Kidney (tissue), 14 donors: ENCODE results near the gene ING4. TPM values are rescaled to one million over a fixed set of nuclear protein-coding genes. Genes with fewer than 3 reads are reported as not detected.

Experiments
- DNase-seq, 5 donors: peaks; one replicate each; pipeline ENCODE4 v3.0.0-alpha.2; 2013 to 2020
- FAIRE-seq: peaks from 2 replicates; lab custom pipeline; 2012; peaks lifted over from hg19 to GRCh38; lab: Jason Lieb, UNC
- H3K27ac ChIP-seq, 2 donors: one replicate each; pipeline ENCODE4 v1.7.0; 2013; ENCODE audit warnings: low read depth in 2 of 2, low read length in 2 of 2, inconsistent platforms in 1 of 2
- H3K27me3 ChIP-seq: one replicate; pipeline ENCODE4 v1.7.1; 2013; ENCODE audit warnings: low read length, inconsistent platforms; ENCODE audit not compliant: control insufficient read depth, insufficient read depth
- H3K36me3 ChIP-seq, 3 donors: one replicate each; pipeline versions ENCODE4 v1.7.0 to v1.7.1; 2013; ENCODE audit warnings: low read length in 3 of 3, control low read depth in 1 of 3, inconsistent platforms in 1 of 3; ENCODE audit not compliant: insufficient read depth in 3 of 3, control insufficient read depth in 2 of 3
- H3K4me1 ChIP-seq, 3 donors: one replicate each; pipeline versions ENCODE4 v1.7.0 to v1.7.1; 2013; ENCODE audit warnings: low read length in 3 of 3, inconsistent platforms in 1 of 3, low read depth in 1 of 3; ENCODE audit not compliant: control insufficient read depth in 2 of 3, insufficient read depth in 2 of 3
- H3K4me3 ChIP-seq, 3 donors: one replicate each; pipeline versions ENCODE4 v1.7.0 to v1.8.1; 2013; ENCODE audit warnings: low read length in 3 of 3, control low read depth in 1 of 3, inconsistent platforms in 1 of 3
- H3K9ac ChIP-seq, 3 donors: one replicate each; pipeline versions ENCODE4 v1.7.0 to v1.7.1; 2013; ENCODE audit warnings: low read length in 3 of 3, control low read depth in 1 of 3, inconsistent platforms in 1 of 3
- H3K9me3 ChIP-seq, 3 donors: one replicate each; pipeline versions ENCODE4 v1.7.0 to v1.7.1; 2013; ENCODE audit warnings: low read length in 3 of 3, control low read depth in 1 of 3, inconsistent platforms in 1 of 3; ENCODE audit not compliant: control insufficient read depth in 2 of 3, insufficient read depth in 1 of 3
- intact Hi-C: fragments of 100-400 bp; cut with DNase I; formaldehyde crosslinking; loops from one replicate; pipeline ENCODE4 v1.11.1; 2022
- polyA plus RNA-seq: library from polyadenylated mRNA; stranded (reverse); fragments of 350-450 nt; fragmentation: Illumina TruSeq; extraction: RNeasy Lipid Tissue Mini Kit (QIAGEN cat#74804); gene quantifications from one replicate; pipeline ENCODE4 v1.2.3, GENCODE V29; 2014; ENCODE audit warnings: low read depth, low replicate concordance; ENCODE audit not compliant: insufficient read depth
- total RNA-seq: library from RNA; stranded (reverse); fragmentation: NEBNext Ultra II Directional; extraction: Animal tissue kit (Norgen Biotek cat#: 25700); gene quantifications from one replicate; pipeline ENCODE4 v1.2.1, GENCODE V29; 2021
- TF ChIP-seq, protein P1 (sequence below): IDR thresholded peaks from 3 replicates; pipeline ENCODE4 v1.5.1; 2012; ENCODE audit warnings: mild to moderate bottlenecking, moderate library complexity, borderline replicate concordance; ENCODE audit not compliant: insufficient read depth; ENCODE audit errors: extremely low read depth
- donor health status: control.
- donor health status: control.
- donor health status: control.
- donor health status: control.
- donor health status: control.
- donor health status: DM: yes; HTN: yes; CAD: no.
- donor health status: Normal renal cell carcinoma (clear cell type).

ING4 gene
- total and polyA plus RNA-seq, 2 donors from 2014 or later, result 42.6 to 56.0 TPM

- Histone ChIP-seq H3K4me3 (no peak overlapping the region), H3K27ac (no peak overlapping the region), H3K27me3 (no peaks in the 10 kb centered on the region), H3K36me3 (peaks cover 25 to 48% (median 40%) of the 10 kb centered on the region in 3 donors), H3K9me3 (no peaks in the 10 kb centered on the region), H3K4me1 (peaks cover 3 to 23% (median 15%) of the 10 kb centered on the region in 3 donors), H3K9ac (no peak overlapping the region)
- TF ChIP-seq, protein P1, sequence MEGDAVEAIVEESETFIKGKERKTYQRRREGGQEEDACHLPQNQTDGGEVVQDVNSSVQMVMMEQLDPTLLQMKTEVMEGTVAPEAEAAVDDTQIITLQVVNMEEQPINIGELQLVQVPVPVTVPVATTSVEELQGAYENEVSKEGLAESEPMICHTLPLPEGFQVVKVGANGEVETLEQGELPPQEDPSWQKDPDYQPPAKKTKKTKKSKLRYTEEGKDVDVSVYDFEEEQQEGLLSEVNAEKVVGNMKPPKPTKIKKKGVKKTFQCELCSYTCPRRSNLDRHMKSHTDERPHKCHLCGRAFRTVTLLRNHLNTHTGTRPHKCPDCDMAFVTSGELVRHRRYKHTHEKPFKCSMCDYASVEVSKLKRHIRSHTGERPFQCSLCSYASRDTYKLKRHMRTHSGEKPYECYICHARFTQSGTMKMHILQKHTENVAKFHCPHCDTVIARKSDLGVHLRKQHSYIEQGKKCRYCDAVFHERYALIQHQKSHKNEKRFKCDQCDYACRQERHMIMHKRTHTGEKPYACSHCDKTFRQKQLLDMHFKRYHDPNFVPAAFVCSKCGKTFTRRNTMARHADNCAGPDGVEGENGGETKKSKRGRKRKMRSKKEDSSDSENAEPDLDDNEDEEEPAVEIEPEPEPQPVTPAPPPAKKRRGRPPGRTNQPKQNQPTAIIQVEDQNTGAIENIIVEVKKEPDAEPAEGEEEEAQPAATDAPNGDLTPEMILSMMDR, result no peak
- no peak for DNase-seq
- FAIRE-seq, result no peak
- intact Hi-C loops, result no loop called here
These were observed 60.4 kb downstream of the ING4 start for GRCh38 chr12:6602526-6602925.

Other genes with a start within 250 kb of the ING4 start
- 6.6 TPM for gene CD27, start 218.2 kb downstream of the ING4 start, total RNA-seq
- not detected for gene CD27, start 218.2 kb downstream of the ING4 start, polyA plus RNA-seq
- gene TAPBPL, start 211.1 kb downstream of the ING4 start, total RNA-seq, result 44.7 TPM
- gene TAPBPL, start 211.1 kb downstream of the ING4 start, polyA plus RNA-seq, result 34.5 TPM
- gene VAMP1, start 192.4 kb downstream of the ING4 start, total RNA-seq, result 13.2 TPM
- gene VAMP1, start 192.4 kb downstream of the ING4 start, polyA plus RNA-seq, result 4.9 TPM
- gene MRPL51, start 169.9 kb downstream of the ING4 start, total RNA-seq, result 132 TPM
- gene MRPL51, start 169.9 kb downstream of the ING4 start, polyA plus RNA-seq, result 268 TPM
- gene NCAPD2, start 169.0 kb downstream of the ING4 start, total RNA-seq, result 23.4 TPM
- 4.5 TPM for gene NCAPD2, start 169.0 kb downstream of the ING4 start, polyA plus RNA-seq
- gene GAPDH, start 128.6 kb downstream of the ING4 start, total RNA-seq, result 1,501 TPM
- 4,871 TPM for gene GAPDH, start 128.6 kb downstream of the ING4 start, polyA plus RNA-seq
- 21.5 TPM for gene IFFO1, start 107.1 kb downstream of the ING4 start, total RNA-seq
- 11.5 TPM for gene IFFO1, start 107.1 kb downstream of the ING4 start, polyA plus RNA-seq
- 29.7 TPM for gene NOP2, start 94.8 kb downstream of the ING4 start, total RNA-seq
- 12.2 TPM for gene NOP2, start 94.8 kb downstream of the ING4 start, polyA plus RNA-seq
- 224 TPM for gene CHD4, start 55.7 kb downstream of the ING4 start, total RNA-seq
- 109 TPM for gene CHD4, start 55.7 kb downstream of the ING4 start, polyA plus RNA-seq
- 4.9 TPM for gene LPAR5, start 27.2 kb downstream of the ING4 start, total RNA-seq
- gene LPAR5, start 27.2 kb downstream of the ING4 start, polyA plus RNA-seq, result 0.97 TPM
- gene ACRBP, start 15.7 kb downstream of the ING4 start, total RNA-seq, result 3.4 TPM
- gene ACRBP, start 15.7 kb downstream of the ING4 start, polyA plus RNA-seq, result 2.1 TPM
- 51.6 TPM for gene ZNF384, start 26.3 kb upstream of the ING4 start, total RNA-seq
- 19.7 TPM for gene ZNF384, start 26.3 kb upstream of the ING4 start, polyA plus RNA-seq
- gene PIANP, start 37.7 kb upstream of the ING4 start, total RNA-seq, result 0.63 TPM
- 0.45 TPM for gene PIANP, start 37.7 kb upstream of the ING4 start, polyA plus RNA-seq
- 71.9 TPM for gene COPS7A, start 60.9 kb upstream of the ING4 start, total RNA-seq
- gene COPS7A, start 60.9 kb upstream of the ING4 start, polyA plus RNA-seq, result 94.1 TPM
- 141 TPM for gene MLF2, start 90.0 kb upstream of the ING4 start, total RNA-seq
- gene MLF2, start 90.0 kb upstream of the ING4 start, polyA plus RNA-seq, result 289 TPM
- gene PTMS, start 103.2 kb upstream of the ING4 start, total RNA-seq, result 269 TPM
- gene PTMS, start 103.2 kb upstream of the ING4 start, polyA plus RNA-seq, result 590 TPM
- gene LAG3, start 109.4 kb upstream of the ING4 start, total RNA-seq, result 1.3 TPM
- not detected for gene LAG3, start 109.4 kb upstream of the ING4 start, polyA plus RNA-seq
- 38.1 TPM for gene CD4, start 126.4 kb upstream of the ING4 start, total RNA-seq
- 12.2 TPM for gene CD4, start 126.4 kb upstream of the ING4 start, polyA plus RNA-seq
- gene GPR162, start 158.7 kb upstream of the ING4 start, total RNA-seq, result 5.0 TPM
- 9.8 TPM for gene GPR162, start 158.7 kb upstream of the ING4 start, polyA plus RNA-seq
- 17.0 TPM for gene P3H3, start 165.3 kb upstream of the ING4 start, total RNA-seq
- 18.5 TPM for gene P3H3, start 165.3 kb upstream of the ING4 start, polyA plus RNA-seq
- 2.6 TPM for gene GNB3, start 177.8 kb upstream of the ING4 start, total RNA-seq
- gene GNB3, start 177.8 kb upstream of the ING4 start, polyA plus RNA-seq, result 1.4 TPM
- gene CDCA3, start 188.2 kb upstream of the ING4 start, total RNA-seq, result 1.3 TPM
- 2.1 TPM for gene CDCA3, start 188.2 kb upstream of the ING4 start, polyA plus RNA-seq
- 75.5 TPM for gene USP5, start 189.0 kb upstream of the ING4 start, total RNA-seq
- 52.3 TPM for gene USP5, start 189.0 kb upstream of the ING4 start, polyA plus RNA-seq
- gene TPI1, start 204.4 kb upstream of the ING4 start, total RNA-seq, result 437 TPM
- gene TPI1, start 204.4 kb upstream of the ING4 start, polyA plus RNA-seq, result 1,220 TPM
- gene SPSB2, start 210.2 kb upstream of the ING4 start, total RNA-seq, result 19.0 TPM
- gene SPSB2, start 210.2 kb upstream of the ING4 start, polyA plus RNA-seq, result 21.3 TPM
- gene LRRC23, start 241.7 kb upstream of the ING4 start, total RNA-seq, result 16.6 TPM
- gene LRRC23, start 241.7 kb upstream of the ING4 start, polyA plus RNA-seq, result 19.7 TPM